A673 (cell line): ENCODE measurements around the gene CDK11B. TPM values are rescaled to one million over a fixed set of nuclear protein-coding genes. Genes with fewer than 3 reads are reported as not detected.

ENCODE experiments used
- BruUV-seq: library from RNA; stranded (reverse); fragments of 400-500 nt; replicated peaks from 2 replicates; lab custom pipeline; 2021; lab: Mats Ljungman, UMichigan
- CTCF ChIA-PET: fragments of 300-600 bp; sonication (Branson Sonifier 250); formaldehyde crosslinking; loops from one replicate; lab custom pipeline; 2022; ENCODE audit warnings: antibody characterized with exemption; lab: Charles Lee
- POLR2A ChIA-PET: fragments of 300-600 bp; sonication (Branson Sonifier 250); formaldehyde crosslinking; loops from one replicate; lab custom pipeline; 2022; ENCODE audit warnings: antibody characterized with exemption; ENCODE audit not compliant: low non-redundant PET; lab: Charles Lee
- DNase-seq: peaks from one replicate; pipeline ENCODE4 v3.0.0-alpha.2; 2015; ENCODE audit warnings: low spot score
- H3K27ac ChIP-seq: fragments of 200-600 bp; sonication (generic); 2 replicates; pipeline ENCODE4 v1.5.1; 2016; ENCODE audit warnings: mixed run types, low read depth, mild to moderate bottlenecking, mixed read lengths, antibody characterized with exemption, low read length; ENCODE audit not compliant: poor library complexity, severe bottlenecking
- H3K27me3 ChIP-seq: fragments of 200-600 bp; sonication (generic); replicated peaks from 2 replicates; pipeline ENCODE4 v1.6.1; 2017; ENCODE audit warnings: mixed run types, low read depth, mild to moderate bottlenecking, mixed read lengths, antibody characterized with exemption, low read length; ENCODE audit not compliant: insufficient read depth, poor library complexity
- H3K36me3 ChIP-seq: fragments of 200-600 bp; sonication (generic); 2 replicates; pipeline ENCODE4 v1.6.1; 2016; ENCODE audit warnings: mixed run types, mild to moderate bottlenecking, mixed read lengths, antibody characterized with exemption, low read length; ENCODE audit not compliant: insufficient read depth, poor library complexity, severe bottlenecking
- H3K4me1 ChIP-seq: fragments of 200-600 bp; sonication (generic); 2 replicates; pipeline ENCODE4 v1.6.1; 2017; ENCODE audit warnings: mixed run types, mild to moderate bottlenecking, mixed read lengths, antibody characterized with exemption, low read length; ENCODE audit not compliant: insufficient read depth, poor library complexity, severe bottlenecking
- H3K4me3 ChIP-seq: fragments of 200-600 bp; sonication (generic); 2 replicates; pipeline ENCODE4 v1.5.1; 2016; ENCODE audit warnings: low read depth, mixed run types, mild to moderate bottlenecking, mixed read lengths, low read length; ENCODE audit not compliant: poor library complexity, severe bottlenecking
- H3K9me3 ChIP-seq: fragments of 200-600 bp; sonication (generic); 2 replicates; pipeline ENCODE4 v1.6.1; 2016; ENCODE audit warnings: mixed run types, low read depth, mild to moderate bottlenecking, mixed read lengths, antibody characterized with exemption, low read length; ENCODE audit not compliant: poor library complexity, severe bottlenecking
- CTCF ChIP-seq: fragments of 300-800, 200-600 bp; sonication (generic); conservative IDR thresholded peaks from 2 replicates; pipeline ENCODE4 v1.5.1; 2017; ENCODE audit warnings: low read depth, mild to moderate bottlenecking, antibody characterized with exemption, low read length, moderate library complexity, mixed read lengths
- EZH2 ChIP-seq: fragments of 200-600 bp; sonication (generic); IDR thresholded peaks from 2 replicates; pipeline ENCODE4 v1.6.1; 2017; ENCODE audit warnings: borderline replicate concordance, low read depth, mild to moderate bottlenecking, mixed read lengths, antibody characterized with exemption, low read length; ENCODE audit not compliant: poor library complexity, severe bottlenecking
- intact Hi-C: fragments of 100-400 bp; cut with micrococcal nuclease; formaldehyde crosslinking; loops from one replicate; pipeline ENCODE4 v1.10.0; 2022; ENCODE audit not compliant: unreplicated experiment
- total RNA-seq: library from RNA; stranded (reverse); gene quantifications from 2 replicates; pipeline ENCODE4 v1.2.3, GENCODE V29; 2021

CDK11B gene
- total RNA-seq, 1 experiment from 2014 or later, result 38.1 TPM

GRCh38 chr1:1593834-1594601 is 64.8 kb downstream of the CDK11B start:
- H3K36me3 ChIP-seq, result no peaks in the 10 kb centered on the region
- no TSS peak for BruUV-seq
- DNase-seq, result no peak
- intact Hi-C loops, result no loop called here
- no peak overlapping the region for H3K27ac ChIP-seq
- POLR2A ChIA-PET, result no interaction called here
- no peak overlapping the region for H3K4me3 ChIP-seq
- no peaks in the 10 kb centered on the region for H3K27me3 ChIP-seq
- CTCF ChIA-PET, result no interaction called here
- no peak for TF ChIP-seq CTCF
- TF ChIP-seq EZH2, result no peak
- H3K4me1 ChIP-seq, result no peaks in the 10 kb centered on the region
- no peaks in the 10 kb centered on the region for H3K9me3 ChIP-seq

- POLR2A ChIA-PET, result no interaction called here
- no peak for TF ChIP-seq EZH2
- TF ChIP-seq CTCF, result no peak
Measured at GRCh38 chr1:1591452-1591851, 67.4 kb downstream of the CDK11B start.

More at GRCh38 chr1:1591452-1591851, 67.4 kb downstream of the CDK11B start:
- CTCF ChIA-PET, result no interaction called here
- Histone ChIP-seq H3K27ac (no peak overlapping the region), H3K36me3 (no peaks in the 10 kb centered on the region), H3K4me1 (no peaks in the 10 kb centered on the region), H3K9me3 (no peaks in the 10 kb centered on the region), H3K27me3 (no peaks in the 10 kb centered on the region), H3K4me3 (no peak overlapping the region)
- no peak for DNase-seq
- BruUV-seq, result no TSS peak
- intact Hi-C loops, result no loop called here

Other genes starting within 250 kb of the CDK11B start
- gene ANKRD65, start 237.7 kb downstream of the CDK11B start, total RNA-seq, result not detected in 2 replicates
- 0.92 and 2.7 TPM in 2 replicates for gene VWA1, start 223.3 kb downstream of the CDK11B start, total RNA-seq
- gene ATAD3C, start 209.3 kb downstream of the CDK11B start, total RNA-seq, result 0.22 and 0.39 TPM in 2 replicates
- 46.1 and 68.9 TPM in 2 replicates for gene ATAD3B, start 187.2 kb downstream of the CDK11B start, total RNA-seq
- gene ATAD3A, start 146.8 kb downstream of the CDK11B start, total RNA-seq, result 83.1 and 92.7 TPM in 2 replicates
- gene TMEM240, start 118.4 kb downstream of the CDK11B start, total RNA-seq, result 6.8 and 9.1 TPM in 2 replicates
- 182 and 193 TPM in 2 replicates for gene SSU72, start 84.1 kb downstream of the CDK11B start, total RNA-seq
- gene FNDC10, start 58.9 kb downstream of the CDK11B start, total RNA-seq, result 1.7 and 2.5 TPM in 2 replicates
- 38.7 and 49.8 TPM in 2 replicates for gene MIB2, start 43.5 kb downstream of the CDK11B start, total RNA-seq
- gene MMP23B, start 26.8 kb downstream of the CDK11B start, total RNA-seq, result 0.55 and 0.67 TPM in 2 replicates
- 56.3 and 60.5 TPM in 2 replicates for gene SLC35E2B, start 33.8 kb upstream of the CDK11B start, total RNA-seq
- gene CDK11A, start 65.4 kb upstream of the CDK11B start, total RNA-seq, result 56.1 and 58.9 TPM in 2 replicates
- gene NADK, start 119.5 kb upstream of the CDK11B start, total RNA-seq, result 81.3 and 86.2 TPM in 2 replicates
- 610 and 611 TPM in 2 replicates for gene GNB1, start 232.1 kb upstream of the CDK11B start, total RNA-seq